Measurements from ENCODE around the gene CFAP52. TPM values are rescaled to one million over a fixed set of nuclear protein-coding genes. Genes with fewer than 3 reads are reported as not detected.

CFAP52 gene
- total and polyA plus RNA-seq, 2 of the 13 experiments (the other 11 are each of a cell fraction or from before 2014, with no cell fraction given), result not detected

- no peak for TF ChIP-seq MAFK (conservative IDR thresholded peaks at IDR 0.05 in 1 of 2, IDR thresholded peaks at IDR 0.05 in 1 of 2; ENCODE audit: low read length in 2 of 2)
- no peak for TF ChIP-seq EED (CRISPR knock-in tag; IDR thresholded peaks at IDR 0.05)
- no peak for TF ChIP-seq REXO4 (CRISPR knock-in tag; IDR thresholded peaks at IDR 0.05; ENCODE audit: borderline replicate concordance)
- TF ChIP-seq, protein P1, sequence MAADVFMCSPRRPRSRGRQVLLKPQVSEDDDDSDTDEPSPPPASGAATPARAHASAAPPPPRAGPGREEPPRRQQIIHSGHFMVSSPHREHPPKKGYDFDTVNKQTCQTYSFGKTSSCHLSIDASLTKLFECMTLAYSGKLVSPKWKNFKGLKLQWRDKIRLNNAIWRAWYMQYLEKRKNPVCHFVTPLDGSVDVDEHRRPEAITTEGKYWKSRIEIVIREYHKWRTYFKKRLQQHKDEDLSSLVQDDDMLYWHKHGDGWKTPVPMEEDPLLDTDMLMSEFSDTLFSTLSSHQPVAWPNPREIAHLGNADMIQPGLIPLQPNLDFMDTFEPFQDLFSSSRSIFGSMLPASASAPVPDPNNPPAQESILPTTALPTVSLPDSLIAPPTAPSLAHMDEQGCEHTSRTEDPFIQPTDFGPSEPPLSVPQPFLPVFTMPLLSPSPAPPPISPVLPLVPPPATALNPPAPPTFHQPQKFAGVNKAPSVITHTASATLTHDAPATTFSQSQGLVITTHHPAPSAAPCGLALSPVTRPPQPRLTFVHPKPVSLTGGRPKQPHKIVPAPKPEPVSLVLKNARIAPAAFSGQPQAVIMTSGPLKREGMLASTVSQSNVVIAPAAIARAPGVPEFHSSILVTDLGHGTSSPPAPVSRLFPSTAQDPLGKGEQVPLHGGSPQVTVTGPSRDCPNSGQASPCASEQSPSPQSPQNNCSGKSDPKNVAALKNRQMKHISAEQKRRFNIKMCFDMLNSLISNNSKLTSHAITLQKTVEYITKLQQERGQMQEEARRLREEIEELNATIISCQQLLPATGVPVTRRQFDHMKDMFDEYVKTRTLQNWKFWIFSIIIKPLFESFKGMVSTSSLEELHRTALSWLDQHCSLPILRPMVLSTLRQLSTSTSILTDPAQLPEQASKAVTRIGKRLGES (CRISPR knock-in tag; IDR thresholded peaks at IDR 0.05; ENCODE audit: borderline replicate concordance), result no peak
- no peak for TF ChIP-seq TMF1 (CRISPR knock-in tag; IDR thresholded peaks at IDR 0.05; ENCODE audit: low read depth)
- TF ChIP-seq ADNP (CRISPR knock-in tag; IDR thresholded peaks at IDR 0.05), result no peak
- no peak for TF ChIP-seq ZBTB43 (CRISPR knock-in tag; conservative IDR thresholded peaks at IDR 0.05)
- peak; percentile 57; the same call in 1 of the 2 replicates for TF ChIP-seq HMG20B (CRISPR knock-in tag; conservative IDR thresholded peaks at IDR 0.05)
- TF ChIP-seq MYNN (CRISPR knock-in tag; IDR thresholded peaks at IDR 0.05; ENCODE audit: low read depth), result 0 out of 2 replicates have a peak, but pooled peaks have one; percentile 41
- peak; percentile 36; the same call in 1 of the 2 replicates for TF ChIP-seq ZNF83 (CRISPR knock-in tag; IDR thresholded peaks at IDR 0.05; ENCODE audit: borderline replicate concordance)
- peak; percentile 88 for TF ChIP-seq HNRNPK (IDR thresholded peaks at IDR 0.05; ENCODE audit: low read depth, low read length, poor library complexity, severe bottlenecking)
- TF ChIP-seq ATAD3A (CRISPR knock-in tag; IDR thresholded peaks at IDR 0.05), result no peak
- 0 out of 2 replicates have a peak, but pooled peaks have one; percentile 55 for TF ChIP-seq ETV6 (CRISPR knock-in tag; conservative IDR thresholded peaks at IDR 0.05)
- no peak for TF ChIP-seq JUN (CRISPR knock-in tag; IDR thresholded peaks at IDR 0.05)
- TF ChIP-seq SSRP1 (CRISPR knock-in tag; IDR thresholded peaks at IDR 0.05), result no peak
- TF ChIP-seq ZNF292 (CRISPR knock-in tag; IDR thresholded peaks at IDR 0.05; ENCODE audit: borderline replicate concordance, low read depth), result peak; percentile 87
- no peak for TF ChIP-seq ZNF775 (CRISPR knock-in tag; IDR thresholded peaks at IDR 0.05; ENCODE audit: borderline replicate concordance)
- no peak for TF ChIP-seq ZNF180 (CRISPR knock-in tag; IDR thresholded peaks at IDR 0.05; ENCODE audit: borderline replicate concordance, low read depth)
- TF ChIP-seq NR1H2 (CRISPR knock-in tag; IDR thresholded peaks at IDR 0.05; ENCODE audit: borderline replicate concordance, low read depth), result peak; percentile 53; the same call in 1 of the 2 replicates
- TF ChIP-seq ZBTB3 (CRISPR knock-in tag; IDR thresholded peaks at IDR 0.05; ENCODE audit: borderline replicate concordance, low read depth), result no peak
- TF ChIP-seq DPF2 (CRISPR knock-in tag; IDR thresholded peaks at IDR 0.05; ENCODE audit: borderline replicate concordance, low read depth), result no peak
- TF ChIP-seq SOX13 (IDR thresholded peaks at IDR 0.05), result no peak
- TF ChIP-seq SOX13 (CRISPR knock-in tag; conservative IDR thresholded peaks at IDR 0.05 in 1 of 2, IDR thresholded peaks at IDR 0.05 in 1 of 2), result peak in 1 of 2 experiments; percentile 65; a peak in 2 of 4 replicates
- no peak; the same call in 1 of the 2 replicates for TF ChIP-seq ZNF256 (CRISPR knock-in tag; conservative IDR thresholded peaks at IDR 0.05)
- TF ChIP-seq ZNF703 (CRISPR knock-in tag; IDR thresholded peaks at IDR 0.05; ENCODE audit: borderline replicate concordance), result no peak
- TF ChIP-seq ZNF331 (CRISPR knock-in tag; IDR thresholded peaks at IDR 0.05), result peak; percentile 90
Measured at GRCh38 chr17:9575381-9576101, 901 bp upstream of the CFAP52 start, which contains the start of gene STX8 (continued).
